Prostate gland (tissue), 2 donors: ENCODE measurements around the gene COPG1. TPM values are rescaled to one million over a fixed set of nuclear protein-coding genes. Genes with fewer than 3 reads are reported as not detected.
"Not testable (repeated sequence)": the region's sequence is repeated elsewhere in the genome, so short reads cannot be mapped to it uniquely, and the experiment has no call there.

Experiments
- DNase-seq: peaks from one replicate; pipeline ENCODE4 v3.0.0-alpha.2; 2019; ENCODE audit warnings: low spot score
- H3K27ac ChIP-seq, 2 donors: fragments of 200-600 bp; sonication (generic); 2 replicates each; pipeline ENCODE4 v1.5.1; 2017 to 2019
- H3K27me3 ChIP-seq: fragments of 200-600 bp; sonication (generic); replicated peaks from 2 replicates; pipeline ENCODE4 v1.5.1; 2019; ENCODE audit not compliant: insufficient read depth
- H3K36me3 ChIP-seq, 2 donors: fragments of 200-600 bp; sonication (generic); 1 replicate in 1 of 2; 2 replicates in 1 of 2; pipeline versions ENCODE4 v1.5.1 to v1.8.1; 2017 to 2019
- H3K4me1 ChIP-seq: fragments of 200-600 bp; sonication (generic); replicated peaks from 2 replicates; pipeline ENCODE4 v1.5.1; 2019
- H3K4me3 ChIP-seq, 2 donors: fragments of 200-600 bp; sonication (generic); 2 replicates each; pipeline ENCODE4 v1.5.1; 2017 to 2019
- H3K9me3 ChIP-seq: fragments of 200-600 bp; sonication (generic); 2 replicates; pipeline ENCODE4 v1.5.1; 2017
- CTCF ChIP-seq, 4 experiments: fragments of 200-600 bp in 2 of 4; fragments of 450-650 bp in 2 of 4; sonication (generic) in 2 of 4; IDR thresholded peaks; 1 replicate in 3 of 4; 2 replicates in 1 of 4; pipeline ENCODE4 v1.5.1; 2016 to 2019; ENCODE audit warnings: antibody characterized with exemption in 4 of 4, mild to moderate bottlenecking in 2 of 4, moderate library complexity in 2 of 4
- POLR2A ChIP-seq: fragments of 450-650 bp; IDR thresholded peaks from one replicate; pipeline ENCODE4 v1.6.1; 2016; ENCODE audit warnings: antibody characterized with exemption, mild to moderate bottlenecking
- POLR2AphosphoS5 ChIP-seq: sonication (generic); formaldehyde crosslinking; IDR thresholded peaks from one replicate; pipeline ENCODE4 v1.6.1; 2017; ENCODE audit warnings: antibody characterized with exemption
- WGBS: methylation state at CpG from one replicate; pipeline ENCODE4 v1.1.5; 2018; 5-methylcytosine and 5-hydroxymethylcytosine counted together
- intact Hi-C: fragments of 100-400 bp; cut with DNase I; formaldehyde crosslinking; loops from one replicate; pipeline ENCODE4 v1.14.2; 2022
- total RNA-seq, 2 donors: library from RNA; depleted of rRNA; stranded (reverse); fragments of >200 nt; gene quantifications; one replicate each; pipeline ENCODE4 v1.1.0, GENCODE V29; 2016

COPG1 gene
- total RNA-seq, 2 donors from 2014 or later: 143 to 220 TPM

GRCh38 chr3:129211345-129211744, 38.1 kb upstream of the COPG1 start:
- Histone ChIP-seq H3K27ac (peak overlapping the region in 1 of 2 donors; percentile 30), H3K4me3 (no peak overlapping the region), H3K4me1 (no peaks in the 10 kb centered on the region), H3K36me3 (no peaks in the 10 kb centered on the region), H3K27me3 (no peaks in the 10 kb centered on the region), H3K9me3 (no peaks in the 10 kb centered on the region)
- WGBS: 44% methylated on average over 1 of the region's 1 CpG
- intact Hi-C loops: no loop called here
- DNase-seq: no peak
- no peak for TF ChIP-seq POLR2A

- TF ChIP-seq CTCF (IDR thresholded peaks at IDR 0.05) (no peak), POLR2AphosphoS5 (no peak), POLR2A (no peak)
- Histone ChIP-seq H3K27me3 (no peaks in the 10 kb centered on the region), H3K36me3 (no peaks in the 10 kb centered on the region), H3K4me1 (no peaks in the 10 kb centered on the region), H3K27ac (peak overlapping the region in 1 of 2 donors; percentile 30), H3K9me3 (no peaks in the 10 kb centered on the region), H3K4me3 (no peak overlapping the region)
- 19% methylated on average over 6 of the region's 6 CpGs for WGBS
- intact Hi-C loops: no loop called here
- DNase-seq: no peak
These were observed 37.6 kb upstream of the COPG1 start for GRCh38 chr3:129211772-129212171.

GRCh38 chr3:129213238-129213637, 36.2 kb upstream of the COPG1 start:
- TF ChIP-seq CTCF (IDR thresholded peaks at IDR 0.05) (no peak), POLR2A (no peak), POLR2AphosphoS5 (no peak)
- Histone ChIP-seq H3K27ac (no peak overlapping the region), H3K27me3 (no peaks in the 10 kb centered on the region)

GRCh38 chr3:129218742-129219141, 30.7 kb upstream of the COPG1 start:
- no peak overlapping the region for H3K4me3 ChIP-seq
- no peak overlapping the region for H3K27ac ChIP-seq
- H3K27me3 ChIP-seq: no peaks in the 10 kb centered on the region
- H3K36me3 ChIP-seq: no peaks in the 10 kb centered on the region
- TF ChIP-seq CTCF (IDR thresholded peaks at IDR 0.05): no peak
- TF ChIP-seq POLR2AphosphoS5: no peak
- no peak for TF ChIP-seq POLR2A
- H3K4me1 ChIP-seq: no peaks in the 10 kb centered on the region
- 90% methylated on average over 2 of the region's 2 CpGs for WGBS
- no peaks in the 10 kb centered on the region for H3K9me3 ChIP-seq
- intact Hi-C loops: no loop called here
- no peak for DNase-seq

More at GRCh38 chr3:129213238-129213637, 36.2 kb upstream of the COPG1 start:
- H3K36me3 ChIP-seq: no peaks in the 10 kb centered on the region
- WGBS: 98% methylated on average over 5 of the region's 5 CpGs
- no peaks in the 10 kb centered on the region for H3K4me1 ChIP-seq
- H3K9me3 ChIP-seq: no peaks in the 10 kb centered on the region
- DNase-seq: no peak
- intact Hi-C loops: no loop called here
- no peak overlapping the region for H3K4me3 ChIP-seq

- peak overlapping the region; percentile 70 to 72 for H3K27ac ChIP-seq
- H3K4me3 ChIP-seq, H3K36me3 ChIP-seq, H3K27me3 ChIP-seq, intact Hi-C loops, DNase-seq, H3K4me1 ChIP-seq, H3K9me3 ChIP-seq: not testable (repeated sequence)
- WGBS: 38% methylated on average over 1 of the region's 1 CpG
These were observed 25.0 kb upstream of the COPG1 start for GRCh38 chr3:129224387-129224786.

- peak overlapping the region; percentile 70 to 72 for H3K27ac ChIP-seq
- intact Hi-C loops: loop anchor here (5.0 kb wide), 1 partner anchor 43 kb away; the partner anchor contains the start of gene CNBP
- H3K9me3 ChIP-seq: no peaks in the 10 kb centered on the region
- no peaks in the 10 kb centered on the region for H3K27me3 ChIP-seq
- no peaks in the 10 kb centered on the region for H3K36me3 ChIP-seq
- TF ChIP-seq POLR2AphosphoS5 (peak; percentile 86), POLR2A (no peak)
- H3K4me3 ChIP-seq: peak overlapping the region; percentile 1 to 3
- peak; percentile 75 for DNase-seq
- H3K4me1 ChIP-seq: peaks cover 9% of the 10 kb centered on the region
- WGBS: 2% methylated on average over 9 of the region's 9 CpGs
These were observed 24.4 kb upstream of the COPG1 start for GRCh38 chr3:129224984-129225393.
